K562 treated with DMSO at 1 percent for 24 hours (cell line): ENCODE measurements around the gene KEAP1. TPM values are rescaled to one million over a fixed set of nuclear protein-coding genes. Genes with fewer than 3 reads are reported as not detected.

Experiments used
- total RNA-seq: library from RNA; unstranded; fragments of 300-600 nt; gene quantifications from 2 replicates; pipeline ENCODE4 v1.2.3, GENCODE V29; 2022; ENCODE audit warnings: low read depth; ENCODE audit not compliant: insufficient read depth

The KEAP1 gene
- total RNA-seq: 94.3 and 110 TPM in 2 replicates

DNA sequence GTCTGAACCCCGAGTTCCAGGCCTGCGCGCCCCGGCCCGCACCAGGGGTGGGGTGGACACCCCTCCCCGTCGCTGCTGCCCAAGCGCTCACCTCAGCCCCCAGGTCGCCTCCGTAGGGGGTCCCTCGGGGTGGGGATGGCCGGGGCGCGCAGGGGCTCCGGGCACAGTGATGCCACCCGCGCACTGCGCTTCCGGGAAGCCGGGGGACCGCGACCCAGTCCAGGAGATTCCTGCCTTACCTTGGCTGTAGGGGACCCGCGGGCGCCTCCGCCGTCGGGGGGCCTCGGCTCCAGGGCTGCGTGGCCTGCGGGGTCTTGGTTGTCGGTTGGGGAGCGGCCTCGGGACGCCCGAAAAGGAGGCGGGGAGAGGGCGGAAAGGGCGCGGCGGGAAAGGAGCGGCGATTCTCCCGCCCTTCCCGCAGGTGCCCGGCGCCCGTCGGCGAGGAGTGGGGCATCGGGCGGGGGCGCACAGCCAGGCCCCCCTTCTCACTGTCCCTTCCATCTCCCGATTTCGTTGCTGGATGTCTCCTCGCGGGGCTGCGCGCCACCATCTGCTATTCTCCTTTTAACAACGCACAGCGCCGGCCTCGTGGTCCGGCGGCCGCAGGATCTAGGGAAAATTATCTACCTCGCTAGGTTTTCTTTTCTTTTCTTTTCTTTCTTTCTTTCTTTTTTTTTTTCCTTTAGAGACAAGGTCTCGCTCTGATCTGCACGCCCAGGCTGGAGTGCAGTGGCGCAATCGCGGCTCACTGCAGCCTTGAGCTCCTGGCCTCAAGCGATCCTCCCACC lies at the start of gene KEAP1:
Gene KEAP1, minus strand, starts transcription at position 355 of the 788 bp plus-strand sequence. CDS start 3,323 bp downstream, outside the sequence.

DNA sequence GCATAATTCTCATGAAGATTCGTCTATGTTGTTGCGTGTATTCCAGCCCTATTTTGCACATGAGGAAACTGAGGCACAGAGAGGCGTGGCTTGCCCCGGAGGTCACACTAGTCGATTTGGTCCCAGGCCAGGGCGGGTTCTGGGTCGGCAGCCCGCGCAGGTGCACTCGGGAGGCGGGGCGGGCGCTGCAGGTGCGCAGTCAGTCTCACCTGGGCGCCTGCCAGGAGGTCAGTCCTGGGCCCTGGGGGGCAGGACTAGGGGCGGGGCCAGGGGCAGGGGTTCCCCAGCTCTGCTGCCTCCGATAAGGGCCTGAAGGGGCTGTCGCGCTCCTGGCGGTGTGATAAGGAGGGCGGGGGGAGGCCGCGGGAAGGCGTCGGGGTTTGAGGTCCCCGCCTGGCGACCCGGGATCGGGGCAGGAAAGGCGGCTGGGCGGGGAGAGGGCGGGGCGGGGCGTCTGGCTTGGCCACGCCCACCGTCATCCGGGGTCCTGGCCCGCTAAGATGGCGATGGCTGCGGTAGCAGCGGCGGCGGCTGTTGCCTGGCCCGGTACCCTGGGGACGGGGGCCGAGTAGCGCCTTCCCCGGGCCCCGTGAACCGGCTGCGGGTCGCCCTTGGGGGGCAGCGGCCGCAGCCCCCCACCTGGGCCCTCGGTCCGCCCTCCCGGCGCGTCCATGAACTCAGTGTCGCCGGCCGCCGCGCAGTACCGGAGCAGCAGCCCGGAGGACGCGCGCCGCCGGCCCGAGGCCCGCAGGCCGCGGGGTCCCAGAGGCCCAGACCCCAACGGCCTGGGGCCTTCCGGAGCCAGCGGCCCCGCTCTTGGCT lies 40.5 kb upstream of the KEAP1 start, which contains the start of gene ATG4D:
Gene ATG4D, plus strand, starts transcription at position 485 of the 822 bp plus-strand sequence. Its CDS starts 187 bp downstream, at position 672.

DNA sequence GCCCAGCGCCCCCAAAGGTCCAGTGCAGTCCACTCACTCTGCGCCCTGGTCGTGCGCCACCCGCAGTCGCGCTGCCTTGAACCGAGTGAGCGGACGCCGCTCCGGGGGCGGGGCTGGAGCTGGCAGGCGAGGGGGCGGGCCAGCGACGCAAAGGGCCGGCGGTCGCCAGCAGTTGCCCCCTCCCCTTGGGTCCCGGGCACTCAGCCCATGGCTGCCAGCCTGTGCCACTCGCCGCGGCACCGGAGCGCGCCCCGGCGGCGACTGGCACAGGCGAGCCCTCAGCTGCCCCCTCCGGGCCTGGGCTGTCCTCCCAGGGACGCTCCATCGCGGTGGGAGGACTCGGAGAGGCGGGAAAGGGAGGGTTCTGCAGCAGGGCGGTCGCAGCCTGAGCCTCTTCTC lies 14.2 kb upstream of the KEAP1 start, which contains the start of gene S1PR5:
Gene S1PR5, minus strand, starts transcription at position 87 of the 399 bp plus-strand sequence. CDS start 2,436 bp downstream, outside the sequence.

Other genes starting within 250 kb of the KEAP1 start
- 174 and 177 TPM in 2 replicates for gene ICAM1, start 232.2 kb downstream of the KEAP1 start, total RNA-seq
- gene ICAM4, start 216.4 kb downstream of the KEAP1 start, total RNA-seq: 107 and 108 TPM in 2 replicates
- gene ICAM5, start 213.4 kb downstream of the KEAP1 start, total RNA-seq: 28.4 and 31.1 TPM in 2 replicates
- 5.2 and 5.9 TPM in 2 replicates for gene ZGLP1, start 193.5 kb downstream of the KEAP1 start, total RNA-seq
- gene FDX2, start 187.3 kb downstream of the KEAP1 start, total RNA-seq: 44.7 and 46.0 TPM in 2 replicates
- gene RAVER1, start 169.8 kb downstream of the KEAP1 start, total RNA-seq: 86.7 and 87.5 TPM in 2 replicates
- gene ICAM3, start 163.7 kb downstream of the KEAP1 start, total RNA-seq: 7.8 and 11.4 TPM in 2 replicates
- gene TYK2, start 122.8 kb downstream of the KEAP1 start, total RNA-seq: 147 and 169 TPM in 2 replicates
- gene CDC37, start 99.8 kb downstream of the KEAP1 start, total RNA-seq: 291 and 297 TPM in 2 replicates
- gene PDE4A, start 82.8 kb downstream of the KEAP1 start, total RNA-seq: 18.6 and 20.1 TPM in 2 replicates
- 0.29 and 0.52 TPM in 2 replicates for gene S1PR5, start 14.1 kb upstream of the KEAP1 start, total RNA-seq
- gene ATG4D, start 40.5 kb upstream of the KEAP1 start, total RNA-seq: 75.1 and 87.3 TPM in 2 replicates
- gene KRI1, start 62.7 kb upstream of the KEAP1 start, total RNA-seq: 34.0 and 37.5 TPM in 2 replicates
- gene CDKN2D, start 65.6 kb upstream of the KEAP1 start, total RNA-seq: 44.8 and 45.6 TPM in 2 replicates
- 0.61 TPM in 1 of 2 replicates, not detected in the other for gene AP1M2, start 84.0 kb upstream of the KEAP1 start, total RNA-seq
- gene SLC44A2, start 122.2 kb upstream of the KEAP1 start, total RNA-seq: 38.4 and 39.9 TPM in 2 replicates
- gene ILF3, start 151.0 kb upstream of the KEAP1 start, total RNA-seq: 224 and 229 TPM in 2 replicates
- 17.8 and 19.6 TPM in 2 replicates for gene QTRT1, start 198.1 kb upstream of the KEAP1 start, total RNA-seq
- 273 and 282 TPM in 2 replicates for gene DNM2, start 214.7 kb upstream of the KEAP1 start, total RNA-seq